Bladder microvascular endothelial cell (primary cell): Measurements from ENCODE around the gene BMP8B. TPM values are rescaled to one million over a fixed set of nuclear protein-coding genes. Genes with fewer than 3 reads are reported as not detected.

Experiments used
- total RNA-seq: library from RNA; depleted of rRNA; stranded (reverse); fragments of >200 nt; gene quantifications from 2 replicates; pipeline ENCODE4 v1.2.3, GENCODE V29; 2014

The BMP8B gene, protein sequence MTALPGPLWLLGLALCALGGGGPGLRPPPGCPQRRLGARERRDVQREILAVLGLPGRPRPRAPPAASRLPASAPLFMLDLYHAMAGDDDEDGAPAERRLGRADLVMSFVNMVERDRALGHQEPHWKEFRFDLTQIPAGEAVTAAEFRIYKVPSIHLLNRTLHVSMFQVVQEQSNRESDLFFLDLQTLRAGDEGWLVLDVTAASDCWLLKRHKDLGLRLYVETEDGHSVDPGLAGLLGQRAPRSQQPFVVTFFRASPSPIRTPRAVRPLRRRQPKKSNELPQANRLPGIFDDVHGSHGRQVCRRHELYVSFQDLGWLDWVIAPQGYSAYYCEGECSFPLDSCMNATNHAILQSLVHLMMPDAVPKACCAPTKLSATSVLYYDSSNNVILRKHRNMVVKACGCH
- total RNA-seq, result under 0.01 and 0.82 TPM in 2 replicates

DNA sequence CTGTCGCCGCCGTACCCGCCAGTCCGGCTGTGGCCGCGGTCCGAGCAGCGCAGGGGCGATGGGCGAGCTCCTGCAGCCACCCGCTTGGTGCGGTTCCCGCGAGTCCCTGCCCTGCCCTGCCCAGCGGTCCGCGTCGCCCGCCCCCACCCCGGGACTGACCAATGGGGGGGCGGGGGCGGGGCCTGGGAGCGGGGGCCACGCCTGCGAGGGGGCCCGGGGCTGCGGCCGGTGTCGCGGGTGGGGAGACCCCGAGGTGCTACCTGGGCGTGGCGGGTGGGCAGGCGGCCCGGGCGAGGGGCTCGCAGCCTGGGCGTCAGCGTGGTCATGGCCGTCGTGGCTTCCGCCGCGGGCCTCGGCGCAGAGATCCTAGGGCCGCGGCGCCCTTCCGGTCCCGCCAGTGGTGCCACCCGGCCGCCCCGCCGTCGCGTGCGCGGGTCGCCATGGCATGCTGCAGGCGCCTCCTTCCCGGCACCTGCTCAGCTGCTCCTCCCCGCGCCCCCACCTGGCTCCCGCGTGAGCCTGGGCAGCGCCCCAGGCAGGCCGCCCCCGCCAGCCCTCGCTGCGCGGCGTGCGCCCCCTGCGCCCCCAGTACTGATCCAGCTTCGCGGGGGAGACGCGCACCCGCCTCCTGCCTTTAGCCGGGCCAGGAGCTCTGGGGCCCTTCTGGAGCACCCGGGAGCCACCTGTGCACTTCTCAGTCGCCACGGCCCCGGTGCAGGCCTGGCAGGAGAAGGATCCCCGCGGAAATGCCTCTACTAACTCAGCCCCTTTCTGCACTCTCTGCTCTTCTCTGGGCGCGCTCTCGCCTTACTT, at the start of gene BMP8B:
Gene BMP8B (minus strand): TSS at position 108 of the 813 bp plus-strand sequence. CDS start 380 bp downstream, outside the sequence.

DNA sequence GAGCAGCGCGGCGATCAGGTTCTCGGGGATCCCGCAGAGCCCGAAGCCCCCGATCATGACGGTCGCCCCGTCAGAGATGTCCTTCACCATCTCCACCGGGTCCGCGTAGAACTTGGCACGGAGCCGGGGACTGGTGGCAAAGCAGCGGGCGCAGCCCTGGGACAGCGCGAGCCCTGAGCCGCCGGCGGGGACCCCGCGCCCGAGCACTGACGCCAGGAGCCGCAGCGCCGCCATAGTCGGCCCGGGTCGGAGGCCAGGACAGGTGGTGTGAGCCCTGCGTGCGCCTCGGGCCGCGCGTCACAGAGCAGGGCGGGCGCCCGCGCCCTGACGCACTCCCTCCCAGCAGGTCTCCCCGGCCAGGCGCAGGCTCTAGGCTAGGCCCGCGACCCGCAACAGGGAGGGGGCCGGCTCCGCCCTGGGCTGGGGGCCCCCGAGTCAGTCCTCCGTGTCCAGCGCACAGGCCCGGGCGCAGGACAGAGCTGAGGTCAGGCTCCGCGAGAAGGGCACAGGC, 17.6 kb downstream of the BMP8B start, which contains the start of gene OXCT2:
Gene OXCT2 (minus strand): TSS at position 327 of the 511 bp plus-strand sequence. CDS start 93 bp downstream, at position 234.

DNA sequence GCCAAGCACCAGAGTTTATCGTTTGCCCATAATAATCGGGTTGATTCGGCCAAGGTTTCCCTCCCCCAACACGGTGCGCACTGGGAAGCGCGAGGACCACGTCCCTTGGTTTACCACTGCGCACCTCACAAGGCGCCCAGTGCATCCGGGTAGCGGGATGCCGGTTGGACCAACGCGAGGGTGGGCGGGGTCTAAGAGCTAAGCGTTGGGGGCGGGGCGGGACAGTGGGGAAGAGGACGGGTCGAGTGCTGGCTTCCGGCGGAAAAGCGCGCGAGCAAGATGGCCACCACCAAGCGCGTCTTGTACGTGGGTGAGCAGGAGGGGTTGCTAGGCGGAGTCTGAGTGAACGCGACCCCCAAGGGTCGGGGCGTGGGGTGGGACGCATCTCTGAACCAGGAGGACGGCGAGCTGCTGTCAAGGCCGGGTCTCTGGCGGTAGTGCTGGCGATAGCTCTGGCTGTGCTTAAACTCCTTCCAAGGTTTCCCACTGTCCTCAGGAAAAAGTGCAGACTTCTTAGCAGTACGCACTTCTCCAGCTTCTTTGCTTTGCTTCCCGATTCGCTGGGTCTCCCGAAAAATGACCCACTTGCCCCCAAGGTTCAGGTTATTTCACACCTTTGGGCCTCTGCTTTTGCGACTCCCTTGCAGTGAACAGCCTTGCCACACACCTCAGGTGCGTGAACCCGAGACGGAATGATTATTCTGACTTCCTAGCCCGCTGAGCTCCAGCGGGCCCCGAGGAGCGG, 49.9 kb downstream of the BMP8B start, which contains the start of gene PPIE:
Gene PPIE (plus strand): TSS at position 261 of the 745 bp plus-strand sequence. CDS start 19 bp downstream, at position 280.

Other genes with a start within 250 kb of the BMP8B start
- gene PABPC4, start 212.1 kb downstream of the BMP8B start, total RNA-seq, result 106 and 200 TPM in 2 replicates
- 0.06 and 0.32 TPM in 2 replicates for gene HEYL, start 149.2 kb downstream of the BMP8B start, total RNA-seq
- not detected in 2 replicates for gene NT5C1A, start 116.8 kb downstream of the BMP8B start, total RNA-seq
- not detected in 2 replicates for gene HPCAL4, start 97.4 kb downstream of the BMP8B start, total RNA-seq
- 25.7 and 43.4 TPM in 2 replicates for gene PPIE, start 50.0 kb downstream of the BMP8B start, total RNA-seq
- 2.3 and 4.5 TPM in 2 replicates for gene OXCT2, start 17.5 kb downstream of the BMP8B start, total RNA-seq
- 15.2 and 16.7 TPM in 2 replicates for gene TRIT1, start 94.6 kb upstream of the BMP8B start, total RNA-seq
- 0.16 and 0.44 TPM in 2 replicates for gene MYCL, start 113.1 kb upstream of the BMP8B start, total RNA-seq
- gene MFSD2A, start 166.3 kb upstream of the BMP8B start, total RNA-seq, result 0.13 and 0.32 TPM in 2 replicates